ENCODE measurements around the gene NELFA.

The NELFA gene

GRCh38 chr4:1945912-1946311 is 62.9 kb downstream of the NELFA start:
- H3K36me3 ChIP-seq (ENCODE audit: control insufficient read depth in 2 of 2, insufficient read depth in 1 of 2, low read length in 2 of 2), result peaks cover 4 to 84% of the 10 kb centered on the region in 2 experiments; a peak in 1 of 3 replicates
- TF ChIP-seq BCL11B (tag by site-specific recombination; IDR thresholded peaks at IDR 0.05; ENCODE audit: low read depth) (no peak), ZFP41 (tag by site-specific recombination; IDR thresholded peaks at IDR 0.05; ENCODE audit: borderline replicate concordance) (no peak), ZNF157 (tag by site-specific recombination; IDR thresholded peaks at IDR 0.05) (no peak), ZNF518A (tag by site-specific recombination; conservative IDR thresholded peaks at IDR 0.05; ENCODE audit: low read depth) (no peak), ZNF169 (tag by site-specific recombination; IDR thresholded peaks at IDR 0.05) (no peak), ZNF692 (tag by site-specific recombination; IDR thresholded peaks at IDR 0.05) (no peak), ZNF701 (tag by site-specific recombination; IDR thresholded peaks at IDR 0.05) (no peak), ZBTB7A (tag by site-specific recombination; IDR thresholded peaks at IDR 0.05; ENCODE audit: low read depth) (no peak), YY2 (tag by site-specific recombination; IDR thresholded peaks at IDR 0.05) (no peak), ZBTB44 (tag by site-specific recombination; IDR thresholded peaks at IDR 0.05) (no peak), PRDM6 (tag by site-specific recombination; IDR thresholded peaks at IDR 0.05) (no peak), OVOL3 (tag by site-specific recombination; IDR thresholded peaks at IDR 0.05) (no peak), BCL11A (tag by site-specific recombination; IDR thresholded peaks at IDR 0.05; ENCODE audit: low read depth) (no peak), WT1 (tag by site-specific recombination; IDR thresholded peaks at IDR 0.05) (no peak)
- H3K4me3 ChIP-seq (ENCODE audit: low read depth, low read length), result no peak overlapping the region
- CTCF ChIA-PET, result no interaction called here
- no peak overlapping the region for H3K27ac ChIP-seq (ENCODE audit: extremely low read depth, low read depth, low read length)
- POLR2A ChIA-PET, result interaction anchor here (0.6 kb wide), 1 partner anchor 244 kb away, joined by 5 read pairs; no protein-coding TSS in a partner anchor
- H3K4me1 ChIP-seq (ENCODE audit: control insufficient read depth, insufficient read depth, low read length), result no peaks in the 10 kb centered on the region
- H3K9me3 ChIP-seq (ENCODE audit: control insufficient read depth, insufficient read depth, low read depth, low read length), result no peaks in the 10 kb centered on the region

- Histone ChIP-seq H3K4me1 (ENCODE audit: control insufficient read depth, insufficient read depth, low read length) (peaks cover 5% of the 10 kb centered on the region), H3K27ac (ENCODE audit: extremely low read depth, low read depth, low read length) (no peak overlapping the region), H3K36me3 (ENCODE audit: control insufficient read depth in 2 of 2, insufficient read depth in 1 of 2, low read length in 2 of 2) (peaks cover 4 to 83% of the 10 kb centered on the region in 2 experiments; a peak in 1 of 3 replicates), H3K9me3 (ENCODE audit: control insufficient read depth, insufficient read depth, low read depth, low read length) (no peaks in the 10 kb centered on the region), H3K4me3 (ENCODE audit: low read depth, low read length) (no peak overlapping the region)
- CTCF ChIA-PET, result no interaction called here
- POLR2A ChIA-PET, result no interaction called here
- no peak for TF ChIP-seq GLI2 (tag by site-specific recombination; IDR thresholded peaks at IDR 0.05; ENCODE audit: borderline replicate concordance, low read depth)
- TF ChIP-seq ZNF600 (tag by site-specific recombination; IDR thresholded peaks at IDR 0.05), result peak; percentile 47; the same call in 1 of the 2 replicates
- TF ChIP-seq ZNF433 (tag by site-specific recombination; IDR thresholded peaks at IDR 0.05; ENCODE audit: low read depth), result no peak
- no peak for TF ChIP-seq ZNF10 (tag by site-specific recombination; IDR thresholded peaks at IDR 0.05)
- TF ChIP-seq ZNF423 (tag by site-specific recombination; IDR thresholded peaks at IDR 0.05), result no peak
Measured at GRCh38 chr4:1945124-1945895, 63.5 kb downstream of the NELFA start.

Data from HEK293 (cell line).